Cerebellar cortex (tissue), 1 donor: ENCODE results near the gene TAP1.

Experiments
- DNase-seq: peaks from one replicate; pipeline ENCODE4 v3.0.0-alpha.2; 2015; ENCODE audit warnings: low spot score

TAP1 gene

DNA sequence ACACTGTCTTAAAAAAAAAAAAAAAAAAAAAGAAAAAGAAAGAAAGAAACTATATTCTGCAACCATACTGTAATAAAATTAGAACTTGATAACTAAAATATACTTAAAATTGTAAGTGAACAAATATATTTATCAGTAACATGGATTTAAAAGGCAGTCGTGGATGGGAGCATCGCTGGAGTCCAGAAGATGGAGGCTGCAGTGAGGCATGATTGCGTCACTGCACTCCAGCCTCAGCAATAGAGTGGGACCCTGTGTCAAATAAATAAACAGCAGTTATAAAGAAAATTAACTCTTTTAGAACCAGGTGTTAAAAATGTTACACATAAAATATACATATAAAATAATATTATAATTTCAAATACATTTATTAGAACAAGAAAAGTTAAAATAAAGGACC, 9.2 kb upstream of the TAP1 start:
- no peak for DNase-seq

DNA sequence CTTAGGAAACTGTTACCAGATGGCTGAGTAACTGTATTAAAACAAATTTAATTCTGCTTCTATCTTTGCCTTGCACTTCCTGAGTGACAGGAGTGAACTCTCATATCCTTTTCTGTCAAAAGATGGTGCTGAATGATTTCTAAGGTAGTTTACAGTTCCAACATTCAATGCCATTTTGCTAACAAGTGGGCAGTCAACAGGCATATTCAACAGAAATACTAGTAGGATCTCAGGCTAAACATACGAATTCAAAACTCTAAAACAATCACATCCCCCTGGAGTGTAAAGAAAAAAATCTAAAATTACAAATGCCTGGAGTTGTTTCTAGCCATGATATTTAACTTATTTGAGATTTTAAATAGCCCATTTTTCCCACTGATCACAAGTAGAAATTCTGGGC, 7.2 kb upstream of the TAP1 start:
- DNase-seq = no peak

DNA sequence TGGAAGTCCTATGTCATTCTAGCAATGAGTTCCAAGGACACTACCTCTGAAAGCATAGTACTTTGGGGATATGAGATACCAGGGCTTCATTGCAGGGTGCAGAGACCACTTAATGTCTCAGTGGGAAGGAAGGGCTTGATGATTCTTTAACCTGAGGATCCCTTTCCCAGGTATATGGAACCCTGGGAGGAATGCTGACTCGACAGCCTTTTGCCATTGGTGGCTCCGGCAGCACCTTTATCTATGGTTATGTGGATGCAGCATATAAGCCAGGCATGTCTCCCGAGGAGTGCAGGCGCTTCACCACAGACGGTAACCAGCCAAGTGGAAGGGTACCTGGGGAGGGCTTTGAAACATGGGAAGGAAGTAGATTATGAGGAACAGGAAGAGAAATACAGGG, 4.7 kb upstream of the TAP1 start:
- DNase-seq = no peak

DNA sequence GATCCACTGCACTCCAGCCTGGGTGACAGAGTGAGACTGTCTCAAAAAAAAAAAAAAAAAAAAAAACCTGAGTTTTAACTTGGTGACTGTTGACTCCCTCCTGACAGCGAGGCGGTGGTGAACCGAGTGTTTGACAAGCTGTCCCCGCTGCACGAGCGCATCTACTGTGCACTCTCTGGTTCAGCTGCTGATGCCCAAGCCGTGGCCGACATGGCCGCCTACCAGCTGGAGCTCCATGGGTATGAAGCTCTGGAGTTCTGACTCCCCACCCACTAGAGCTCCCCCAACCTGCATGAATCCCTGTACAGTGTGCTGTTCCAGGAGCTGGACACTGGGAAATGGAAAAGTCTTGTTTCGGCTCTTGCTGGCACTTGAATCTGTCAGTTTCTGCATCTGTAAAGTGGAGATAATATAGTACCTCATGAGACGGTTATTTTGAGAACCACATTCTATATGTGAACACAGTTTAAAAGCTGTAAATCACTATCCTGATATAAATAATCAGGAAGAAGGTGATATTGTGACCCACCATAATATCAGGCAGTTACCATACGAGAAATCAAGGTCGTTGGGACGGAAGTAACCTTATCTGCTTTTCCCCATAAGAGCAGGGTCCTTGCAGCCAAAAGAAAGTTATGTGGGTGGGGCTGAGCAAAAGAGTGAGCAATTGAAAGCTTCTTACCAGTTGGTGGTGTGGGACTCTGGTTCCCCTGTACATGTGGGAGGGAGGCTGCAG, 3.8 kb upstream of the TAP1 start:
- DNase-seq = no peak

DNA sequence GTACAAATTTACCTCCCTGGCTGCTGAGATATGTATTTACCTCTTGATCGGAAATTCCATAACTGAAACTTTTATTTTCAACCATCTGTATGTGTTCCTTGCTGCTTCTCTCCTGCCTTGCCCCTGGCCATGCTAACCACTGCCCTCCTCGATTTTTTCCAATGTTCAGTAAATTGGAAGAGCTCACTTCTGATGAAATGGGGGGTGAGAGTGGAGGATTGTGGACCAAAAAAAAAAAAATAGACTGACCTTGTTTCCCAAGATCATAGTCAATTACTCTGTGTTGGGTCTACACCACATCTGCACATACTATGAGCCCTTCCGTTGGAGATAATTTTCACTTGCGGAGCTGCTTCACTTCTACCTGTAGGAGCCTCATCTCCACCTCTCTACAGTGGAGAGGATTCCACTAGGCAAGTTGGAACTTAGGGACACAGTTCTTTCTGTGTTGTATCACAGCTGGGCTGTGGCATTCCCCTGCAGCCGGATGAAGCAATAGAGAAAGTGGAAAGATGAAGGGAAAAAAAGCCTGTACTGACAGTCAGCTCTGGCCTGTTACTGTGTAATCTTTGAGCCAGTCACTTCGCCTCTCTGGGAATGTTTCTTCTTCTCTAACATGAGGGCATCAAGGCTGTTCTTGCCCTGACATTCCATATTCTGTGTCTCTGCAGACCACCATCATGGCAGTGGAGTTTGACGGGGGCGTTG, 2.1 kb upstream of the TAP1 start:
- DNase-seq = no peak

DNA sequence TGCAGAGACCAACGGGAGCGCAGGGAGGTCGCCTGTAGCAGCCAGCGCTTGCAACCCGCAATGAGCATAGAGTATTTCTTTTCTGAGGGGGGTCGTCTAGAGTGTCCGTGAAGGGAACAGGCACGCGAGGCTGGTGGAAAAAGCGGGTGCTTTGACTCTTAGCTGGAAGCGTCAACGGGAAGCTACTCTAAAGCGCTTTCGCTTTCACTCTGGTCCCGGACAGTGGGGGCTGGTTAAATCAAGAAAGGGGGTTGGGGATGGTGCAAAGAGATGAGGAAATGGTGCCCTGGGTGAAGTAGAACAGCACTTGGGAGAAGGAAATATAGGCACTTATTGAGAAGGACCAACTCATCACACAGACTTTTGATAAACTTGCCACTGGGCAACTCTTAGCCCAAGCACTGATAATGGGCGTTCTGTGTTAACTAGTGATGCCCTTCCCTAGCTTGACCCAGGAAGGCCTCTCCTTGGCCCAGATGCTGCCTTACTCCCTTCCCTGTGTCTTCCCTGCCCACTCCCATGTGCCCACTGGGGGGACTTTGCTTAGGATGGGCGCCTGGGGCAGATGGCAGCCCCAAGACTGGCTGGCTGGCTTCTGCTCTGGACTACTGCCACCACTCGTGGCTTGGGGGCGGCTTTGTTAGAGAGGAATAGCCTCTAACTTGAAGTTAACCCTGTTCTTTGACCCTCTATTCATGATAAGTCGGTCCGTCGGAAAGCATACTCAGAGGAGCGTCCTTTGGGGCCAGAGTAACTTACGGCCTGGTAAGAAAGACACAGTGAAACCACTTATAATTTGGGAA, 1.1 kb upstream of the TAP1 start:
- no peak for DNase-seq

DNA sequence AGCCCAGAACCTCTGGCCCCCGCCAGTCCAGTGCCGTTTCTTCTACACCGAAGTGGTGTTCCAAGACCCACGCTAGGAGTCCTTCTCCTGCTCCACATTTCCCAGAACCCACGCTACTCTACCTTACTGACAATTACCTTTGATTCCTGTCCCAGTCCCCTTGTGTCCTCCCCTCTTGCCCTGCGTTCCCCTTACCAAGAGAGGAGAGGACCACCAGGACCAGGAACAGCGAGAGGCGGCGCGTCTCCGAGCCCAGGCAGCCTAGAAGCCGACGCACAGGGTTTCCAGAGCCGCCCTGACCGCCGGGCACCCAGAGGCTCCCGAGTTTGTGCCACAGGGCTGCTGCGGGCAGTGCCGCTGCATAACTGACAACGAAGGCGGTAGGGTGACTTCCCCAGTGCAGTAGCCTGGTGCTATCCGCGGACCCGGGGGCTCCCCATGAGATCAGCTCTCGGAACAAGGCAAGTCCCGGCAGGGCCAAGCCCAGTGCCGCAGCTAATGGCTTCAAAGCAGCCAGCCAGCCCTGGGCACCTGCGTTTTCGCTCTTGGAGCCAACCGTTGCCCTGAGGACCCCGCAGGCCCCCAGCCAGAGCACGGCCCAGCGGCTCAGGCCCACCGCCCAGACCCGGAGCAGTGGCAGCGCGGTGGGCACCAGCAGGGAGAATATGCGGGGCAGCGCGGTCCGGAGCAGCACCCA, 512 bp downstream of the TAP1 start:
- DNase-seq = peak; percentile 38

DNA sequence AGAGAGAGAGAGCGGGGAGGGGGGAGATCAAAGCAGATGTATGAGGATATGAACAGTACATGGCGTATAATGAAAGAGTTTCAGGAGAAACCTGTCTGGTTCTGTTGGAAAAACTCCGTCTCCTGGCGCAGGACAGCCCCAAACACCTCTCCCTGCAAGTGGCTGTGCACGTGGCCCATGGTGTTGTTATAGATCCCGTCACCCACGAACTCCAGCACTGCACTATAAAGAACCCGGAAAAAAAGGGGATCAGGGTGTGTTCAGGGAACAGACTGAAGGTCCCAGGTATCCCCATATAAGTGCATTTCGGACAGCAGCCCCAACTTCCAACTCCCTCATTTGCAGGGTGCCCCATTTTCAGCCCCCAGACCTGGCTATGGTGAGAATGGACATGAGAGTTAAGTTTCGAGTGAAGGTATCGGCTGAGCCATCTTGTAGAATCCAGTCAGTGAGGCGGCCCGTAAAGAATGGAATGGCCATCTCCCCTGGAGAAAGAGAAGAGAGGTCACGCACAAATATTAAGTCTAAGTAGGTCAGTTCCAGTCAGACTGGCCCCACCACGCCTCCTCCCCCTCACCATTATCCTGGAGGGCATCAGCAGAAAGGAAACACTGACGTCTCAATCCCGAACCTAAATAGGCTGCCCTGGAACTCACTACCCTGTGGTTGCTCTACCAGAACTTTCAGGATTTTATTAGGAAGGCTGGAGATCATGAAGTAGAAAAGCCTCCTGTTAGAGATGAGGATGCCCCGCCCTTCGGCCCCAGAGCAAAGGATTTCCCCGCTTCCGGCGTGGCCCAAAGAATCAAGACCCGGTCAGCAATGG, 1.3 kb downstream of the TAP1 start:
- no peak for DNase-seq

DNA sequence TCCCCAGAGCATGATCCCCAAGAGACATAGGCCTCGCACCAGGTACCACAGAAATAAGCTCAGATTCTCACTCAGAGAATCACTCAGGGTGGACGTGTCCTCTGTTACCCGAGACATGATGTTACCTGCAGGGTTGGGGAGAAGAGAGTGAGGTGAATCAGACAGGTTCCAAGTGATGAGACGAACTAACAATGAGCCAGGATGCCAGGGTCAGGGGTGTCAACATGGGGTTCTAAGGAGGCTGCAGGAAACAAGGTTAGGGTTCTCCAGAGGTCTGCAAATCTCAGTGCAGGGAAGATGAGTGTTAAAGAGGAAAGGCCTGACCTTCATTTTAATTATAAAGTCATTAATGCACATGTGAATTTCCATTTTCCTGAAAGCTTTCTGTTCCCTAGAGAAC, 2.5 kb downstream of the TAP1 start:
- DNase-seq = no peak

DNA sequence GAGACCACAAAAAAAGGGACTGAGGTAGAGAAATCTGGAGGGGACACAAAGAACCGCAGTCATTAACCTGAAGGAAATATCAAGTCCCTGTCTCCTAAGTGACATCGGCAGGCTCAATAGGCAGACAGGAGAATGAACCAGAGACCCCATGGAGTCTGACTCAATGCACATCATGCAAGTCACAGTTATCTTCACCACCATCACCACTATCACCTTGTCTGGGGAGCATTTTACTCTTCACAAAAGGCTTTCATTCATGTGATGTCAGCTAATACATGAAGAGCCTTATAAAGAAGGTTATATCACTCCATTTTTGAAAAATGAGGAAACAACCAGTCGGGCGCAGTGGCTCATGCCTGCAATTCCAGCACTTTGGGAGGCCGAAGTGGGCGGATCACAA, 4.4 kb downstream of the TAP1 start:
- DNase-seq = no peak

DNA sequence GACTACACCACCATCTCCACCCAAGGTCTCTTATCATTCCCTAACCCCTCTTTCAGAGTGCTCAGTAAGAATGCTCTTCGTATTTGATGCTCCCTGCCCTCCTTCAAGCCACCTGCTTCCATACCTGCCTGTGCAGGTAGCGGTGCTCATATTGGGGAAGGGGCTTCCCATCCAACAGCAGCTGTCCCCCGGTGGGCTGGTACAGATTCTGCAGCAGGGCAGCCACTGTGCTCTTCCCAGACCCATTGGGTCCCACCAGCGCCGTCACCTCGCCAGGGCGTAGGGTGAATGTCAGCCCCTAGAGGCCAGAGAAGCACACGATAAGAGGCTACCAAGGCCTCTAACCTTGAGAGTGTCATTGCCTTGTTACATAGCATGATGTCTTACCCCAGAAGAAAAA, 5.7 kb downstream of the TAP1 start:
- DNase-seq = no peak

DNA sequence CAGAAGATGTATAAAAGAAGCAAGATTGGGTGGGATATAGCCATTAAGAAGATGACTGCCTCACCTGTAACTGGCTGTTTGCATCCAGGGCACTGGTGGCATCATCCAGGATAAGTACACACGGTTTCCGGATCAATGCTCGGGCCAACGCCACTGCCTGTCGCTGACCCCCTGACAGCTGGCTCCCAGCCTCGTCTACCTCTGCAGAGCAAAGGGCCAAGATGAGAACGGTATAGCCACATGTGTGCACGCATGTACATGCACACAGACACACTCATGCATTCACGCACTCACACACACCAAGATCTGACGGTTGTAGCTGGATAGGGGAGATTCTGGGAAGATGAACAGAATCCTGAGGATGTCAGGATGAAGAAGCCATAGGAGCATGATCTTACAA, 6.5 kb downstream of the TAP1 start:
- DNase-seq = no peak

DNA sequence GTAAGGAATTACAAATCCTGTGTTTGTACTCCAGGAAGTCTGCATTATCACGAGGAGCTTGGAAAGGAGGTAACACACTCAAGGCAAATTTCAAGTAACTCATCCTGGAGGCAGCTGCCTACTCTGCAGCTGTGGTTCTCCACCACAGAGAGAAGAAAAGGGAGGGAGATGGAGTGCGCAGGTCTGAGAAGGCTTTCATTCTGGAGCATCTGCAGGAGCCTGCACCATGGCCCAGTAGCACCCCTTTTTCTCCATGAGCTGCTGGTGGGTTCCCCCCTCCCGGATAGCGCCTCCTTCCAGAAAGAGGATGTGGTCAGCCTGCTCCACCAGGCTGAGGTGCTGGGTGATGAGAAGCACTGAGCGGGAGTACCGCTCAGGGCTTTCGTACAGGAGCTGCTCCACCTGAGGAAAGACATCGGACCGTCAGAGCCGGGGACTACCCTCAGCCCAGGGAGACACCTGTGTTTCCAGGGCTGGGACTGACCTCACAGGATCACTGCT, 8.1 kb downstream of the TAP1 start:
- DNase-seq = no peak

DNA sequence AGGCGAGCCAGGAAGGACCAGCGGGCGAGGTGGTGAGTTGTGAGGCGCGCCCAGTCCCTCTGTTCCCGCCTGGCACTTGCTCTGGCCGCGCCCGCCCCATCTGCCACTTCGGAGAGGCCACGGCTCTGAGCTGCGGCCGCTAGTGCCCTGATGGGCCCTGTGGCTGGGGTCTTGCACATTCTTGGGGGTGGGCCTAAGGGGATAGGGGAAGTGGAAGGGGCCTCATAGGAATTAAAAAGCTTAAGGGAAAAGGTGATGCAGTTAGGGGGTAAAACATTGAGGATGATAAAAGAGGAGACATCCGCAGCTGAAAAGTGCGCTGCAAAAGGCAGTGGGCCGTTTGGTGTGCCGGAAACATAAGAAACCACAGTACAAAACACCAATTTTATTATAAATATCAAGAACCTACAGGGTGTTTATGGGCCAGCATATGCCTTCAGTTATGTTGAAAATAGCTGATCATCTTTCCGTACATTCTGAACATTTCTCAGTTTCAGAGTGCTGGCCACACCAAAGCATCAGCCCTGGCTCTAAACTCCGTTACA, 8.6 kb downstream of the TAP1 start:
- no peak for DNase-seq

DNA sequence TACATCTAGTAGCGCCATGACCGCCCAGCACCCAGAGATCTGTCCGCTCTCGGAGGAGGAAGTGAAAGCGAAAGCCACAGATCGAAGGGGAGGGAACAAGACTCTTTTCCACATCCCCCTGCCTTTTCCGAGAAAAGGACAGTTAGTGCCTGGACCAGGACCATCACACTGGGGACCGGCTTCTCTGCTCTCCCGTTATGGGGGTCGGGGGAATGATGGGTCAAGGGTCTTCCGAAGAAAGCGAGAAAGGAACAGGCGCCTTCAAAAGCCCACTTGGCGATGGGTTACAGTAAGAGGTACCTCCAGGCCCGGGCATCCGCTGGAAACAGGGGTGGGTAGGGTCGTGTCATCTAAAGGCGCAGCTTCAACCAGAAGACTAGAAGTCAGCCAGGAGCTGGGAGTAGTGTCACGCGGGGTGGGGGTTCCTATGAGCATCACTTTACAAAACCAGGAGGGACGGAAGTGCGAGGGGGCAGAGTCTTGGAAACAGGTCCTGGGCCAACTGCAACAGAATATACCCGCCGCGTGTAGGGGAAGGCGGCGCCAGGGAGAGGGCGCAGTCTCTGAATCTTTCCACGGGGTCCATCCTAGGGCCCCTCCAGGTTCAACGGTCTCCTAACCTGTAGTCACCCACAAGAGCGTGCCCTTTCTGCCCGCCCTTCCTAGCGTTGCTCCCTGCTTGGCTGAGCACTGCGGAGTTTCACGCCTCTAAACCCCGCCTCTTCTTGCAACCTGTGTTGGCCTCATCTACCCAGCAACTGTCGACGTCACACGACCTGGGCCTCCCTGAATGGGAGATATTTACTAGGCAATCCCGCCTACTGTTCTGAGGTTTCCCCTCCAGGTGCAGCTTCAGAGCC, 9.3 kb downstream of the TAP1 start, which contains the start of gene PSMB8:
TSS of gene PSMB8 (minus strand) at position 69 of the 860 bp plus-strand sequence. CDS start at position 18, 51 bp downstream.
- peak; percentile 98 for DNase-seq

DNA sequence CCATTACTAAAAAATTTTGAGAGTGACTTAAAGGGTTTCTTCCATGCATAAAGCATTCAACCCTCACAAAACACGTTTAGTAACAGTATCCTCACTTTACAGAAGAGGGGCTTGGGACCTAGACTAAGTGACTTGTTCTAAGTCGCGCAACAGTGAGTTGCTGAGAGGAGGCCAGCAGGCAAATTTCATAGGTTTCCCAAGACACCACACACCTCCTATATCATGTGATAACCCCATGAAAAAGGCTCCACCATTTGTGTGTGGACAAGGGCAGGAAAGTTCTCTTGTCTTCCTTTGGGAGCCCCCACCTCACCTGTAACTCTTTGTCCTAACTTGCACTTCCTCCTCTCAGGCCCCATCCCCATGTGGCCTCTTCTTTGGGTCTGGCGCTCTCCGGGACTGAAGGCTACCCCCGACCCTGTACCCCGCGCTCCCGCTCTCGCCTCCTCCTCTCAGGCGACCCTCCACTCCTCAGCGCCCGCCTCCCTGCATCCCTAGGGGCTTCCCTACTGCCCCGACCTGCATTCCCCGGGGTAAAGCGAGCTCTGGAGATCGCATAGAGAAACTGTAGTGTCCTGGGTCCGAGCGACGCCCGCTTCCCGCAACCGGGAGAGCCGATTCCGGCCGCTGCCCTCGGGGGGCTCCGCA, 10.0 kb downstream of the TAP1 start:
- no peak for DNase-seq

DNA sequence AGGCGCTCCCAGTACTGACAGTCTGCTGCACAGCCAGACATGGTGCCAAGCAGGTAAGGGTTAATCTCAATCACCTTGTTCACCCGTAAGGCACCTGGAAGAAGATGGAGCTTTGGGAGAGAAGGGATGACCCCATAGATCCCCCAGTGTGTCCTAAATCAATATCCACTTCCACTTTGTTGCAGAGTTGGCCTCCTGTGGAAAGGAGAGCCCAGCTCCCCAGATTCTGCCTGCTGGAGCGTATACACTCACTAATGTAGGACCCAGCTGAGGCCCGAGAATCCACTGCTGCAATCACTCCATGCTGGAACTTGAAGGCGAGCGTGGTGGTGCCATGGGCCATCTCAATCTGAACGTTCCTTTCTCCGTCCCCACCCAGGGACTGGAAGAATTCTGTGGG, 10.8 kb downstream of the TAP1 start:
- DNase-seq = no peak

DNA sequence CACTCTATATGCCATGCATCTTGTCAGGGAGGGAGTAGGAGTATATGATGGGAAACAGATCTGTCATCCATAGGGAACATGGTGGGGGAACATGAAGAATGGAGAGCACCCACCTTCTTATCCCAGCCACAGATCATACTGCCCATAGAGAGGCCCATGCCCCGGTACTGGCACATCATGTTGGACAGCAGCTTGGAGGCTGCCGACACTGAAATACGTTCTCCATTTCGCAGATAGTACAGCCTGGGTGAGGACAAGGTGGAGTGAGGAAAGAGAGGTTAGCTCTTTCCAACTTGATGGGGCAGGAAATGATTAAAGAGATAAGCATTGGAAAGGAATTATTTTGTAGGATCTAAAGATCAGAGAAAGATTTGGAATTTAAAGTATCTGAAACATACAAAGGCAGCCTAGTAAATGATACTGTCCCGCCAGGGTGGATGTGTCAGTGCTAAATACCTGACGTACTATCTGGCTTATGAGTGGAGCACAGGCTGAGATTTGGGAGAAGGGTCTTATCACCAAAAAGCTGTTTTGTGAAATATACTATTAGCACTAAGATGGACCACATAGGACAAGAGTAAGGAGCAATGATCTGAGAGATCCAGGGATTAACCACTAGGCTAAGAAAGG, 11.4 kb downstream of the TAP1 start:
- no peak for DNase-seq
